Neural crest cell (in vitro differentiated cells): ENCODE results near the gene KCNMA1. TPM values are rescaled to one million over a fixed set of nuclear protein-coding genes. Genes with fewer than 3 reads are reported as not detected.

ENCODE experiments used
- DNase-seq: peaks from one replicate; pipeline ENCODE4 v3.0.0; 2021; ENCODE audit warnings: low read depth, mixed read lengths, low spot score
- H3K27ac Mint-ChIP-seq: one replicate; pipeline ENCODE4 v1.8.0; 2021; ENCODE audit warnings: mild to moderate bottlenecking, mixed read lengths; ENCODE audit not compliant: unreplicated experiment
- H3K27me3 Mint-ChIP-seq: 2 replicates; pipeline ENCODE4 v1.8.0; 2021; ENCODE audit warnings: low read depth, mild to moderate bottlenecking, mixed read lengths
- H3K36me3 Mint-ChIP-seq: 2 replicates; pipeline ENCODE4 v1.8.0; 2021; ENCODE audit warnings: low read depth, mild to moderate bottlenecking, mixed read lengths
- H3K4me1 Mint-ChIP-seq: 2 replicates; pipeline ENCODE4 v1.8.0; 2021; ENCODE audit warnings: mixed read lengths
- H3K4me3 Mint-ChIP-seq: one replicate; pipeline ENCODE4 v1.8.0; 2021; ENCODE audit warnings: mild to moderate bottlenecking, mixed read lengths
- H3K9me3 Mint-ChIP-seq: 2 replicates; pipeline ENCODE4 v1.8.0; 2021; ENCODE audit warnings: mixed read lengths
- CTCF ChIP-seq: fragments of 200-600 bp; sonication (generic); conservative IDR thresholded peaks from 2 replicates; pipeline ENCODE4 v1.5.0; 2021; ENCODE audit warnings: antibody characterized with exemption, mild to moderate bottlenecking
- total RNA-seq: library from RNA; stranded (reverse); gene quantifications from 2 replicates; pipeline ENCODE4 v1.2.1, GENCODE V29; 2021

KCNMA1 gene
- total RNA-seq, 1 donor from 2014 or later: 1.7 TPM

GRCh38 chr10:77614778-77615625 lies 22.6 kb downstream of the KCNMA1 start:
- Mint-ChIP-seq H3K4me1 (peaks cover 7% of the 10 kb centered on the region), H3K36me3 (no peaks in the 10 kb centered on the region)
- TF ChIP-seq CTCF: no peak

GRCh38 chr10:77613476-77614130 lies 24.0 kb downstream of the KCNMA1 start:
- DNase-seq: no peak
- Mint-ChIP-seq H3K27ac (no peak overlapping the region), H3K36me3 (no peaks in the 10 kb centered on the region), H3K27me3 (peaks cover 3% of the 10 kb centered on the region), H3K4me3 (no peak overlapping the region), H3K4me1 (peaks cover 11% of the 10 kb centered on the region), H3K9me3 (no peaks in the 10 kb centered on the region)
- no peak for TF ChIP-seq CTCF

More at GRCh38 chr10:77614778-77615625, 22.6 kb downstream of the KCNMA1 start:
- Mint-ChIP-seq H3K9me3 (no peaks in the 10 kb centered on the region), H3K27ac (no peak overlapping the region), H3K4me3 (no peak overlapping the region), H3K27me3 (peaks cover 3% of the 10 kb centered on the region)
- DNase-seq: no peak

- no peak overlapping the region for H3K4me3 Mint-ChIP-seq
- no peaks in the 10 kb centered on the region for H3K36me3 Mint-ChIP-seq
- no peak overlapping the region for H3K27ac Mint-ChIP-seq
- peaks cover 3% of the 10 kb centered on the region for H3K27me3 Mint-ChIP-seq
- H3K4me1 Mint-ChIP-seq: peaks cover 11% of the 10 kb centered on the region
- TF ChIP-seq CTCF: no peak
- no peaks in the 10 kb centered on the region for H3K9me3 Mint-ChIP-seq
- no peak for DNase-seq
Measured at GRCh38 chr10:77611670-77612069, 25.9 kb downstream of the KCNMA1 start.

GRCh38 chr10:77611221-77611620 lies 26.4 kb downstream of the KCNMA1 start:
- no peak overlapping the region for H3K4me3 Mint-ChIP-seq
- DNase-seq: no peak
- H3K36me3 Mint-ChIP-seq: no peaks in the 10 kb centered on the region
- no peaks in the 10 kb centered on the region for H3K9me3 Mint-ChIP-seq
- peaks cover 11% of the 10 kb centered on the region for H3K4me1 Mint-ChIP-seq
- no peak overlapping the region for H3K27ac Mint-ChIP-seq
- TF ChIP-seq CTCF: no peak
- peaks cover 3% of the 10 kb centered on the region for H3K27me3 Mint-ChIP-seq

- Mint-ChIP-seq H3K4me3 (no peak overlapping the region), H3K36me3 (no peaks in the 10 kb centered on the region), H3K27me3 (peaks cover 3% of the 10 kb centered on the region), H3K4me1 (peaks cover 11% of the 10 kb centered on the region), H3K27ac (peak overlapping the region; percentile 78), H3K9me3 (no peaks in the 10 kb centered on the region)
- DNase-seq: no peak
- no peak for TF ChIP-seq CTCF
Measured at GRCh38 chr10:77609781-77610272, 27.8 kb downstream of the KCNMA1 start.
